HEK293T (cell line): ENCODE data around the gene GABRD.

Experiments
- CTCF ChIA-PET: fragments of 350-600 bp; formaldehyde crosslinking; extraction: SDS; loops from one replicate; lab custom pipeline; 2021; ENCODE audit warnings: antibody characterized with exemption, inconsistent platforms; lab: Yijun Ruan, JAX
- POLR2A ChIA-PET: fragments of 350-600 bp; formaldehyde crosslinking; extraction: SDS; loops from one replicate; lab custom pipeline; 2020; ENCODE audit warnings: antibody characterized with exemption, inconsistent platforms; lab: Yijun Ruan, JAX
- DNase-seq: peaks from one replicate; pipeline ENCODE4 v3.0.0; 2012; ENCODE audit warnings: mixed read lengths; ENCODE audit errors: extremely low spot score
- ARNT ChIP-seq: fragments of 450-650 bp; IDR thresholded peaks from 2 replicates; pipeline ENCODE4 v1.6.1; 2017; ENCODE audit warnings: mild to moderate bottlenecking
- BHLHE40 ChIP-seq: fragments of 450-650 bp; IDR thresholded peaks from 2 replicates; pipeline ENCODE4 v1.6.1; 2016; ENCODE audit warnings: mild to moderate bottlenecking, moderate library complexity, borderline replicate concordance
- CTBP1 ChIP-seq: fragments of 450-650 bp; IDR thresholded peaks from 2 replicates; pipeline ENCODE4 v1.6.1; 2016; ENCODE audit warnings: borderline replicate concordance
- ELF4 ChIP-seq: fragments of 450-650 bp; IDR thresholded peaks from 2 replicates; pipeline ENCODE4 v1.6.1; 2017; ENCODE audit warnings: antibody characterized with exemption
- FOXA1 ChIP-seq: fragments of 450-650 bp; IDR thresholded peaks from 2 replicates; pipeline ENCODE4 v1.6.1; 2016; ENCODE audit warnings: mild to moderate bottlenecking
- FOXK2 ChIP-seq: fragments of 450-650 bp; IDR thresholded peaks from 2 replicates; pipeline ENCODE4 v1.6.1; 2016; ENCODE audit warnings: mild to moderate bottlenecking
- FOXM1 ChIP-seq: fragments of 450-650 bp; IDR thresholded peaks from 2 replicates; pipeline ENCODE4 v1.6.1; 2017; ENCODE audit warnings: mild to moderate bottlenecking, borderline replicate concordance
- HDGF ChIP-seq: fragments of 450-650 bp; IDR thresholded peaks from 2 replicates; pipeline ENCODE4 v1.6.1; 2017; ENCODE audit warnings: antibody characterized with exemption, borderline replicate concordance
- L3MBTL2 ChIP-seq: fragments of 450-650 bp; conservative IDR thresholded peaks from 2 replicates; pipeline ENCODE4 v1.6.1; 2016; ENCODE audit warnings: mild to moderate bottlenecking
- LEF1 ChIP-seq: fragments of 450-650 bp; IDR thresholded peaks from 2 replicates; pipeline ENCODE4 v1.6.1; 2017; ENCODE audit warnings: mild to moderate bottlenecking, borderline replicate concordance
- NFRKB ChIP-seq: fragments of 450-650 bp; IDR thresholded peaks from 2 replicates; pipeline ENCODE4 v1.6.1; 2016; ENCODE audit warnings: mild to moderate bottlenecking, moderate library complexity
- SP1 ChIP-seq: fragments of 450-650 bp; IDR thresholded peaks from 2 replicates; pipeline ENCODE4 v1.6.1; 2017
- SUZ12 ChIP-seq: fragments of 450-650 bp; IDR thresholded peaks from 2 replicates; pipeline ENCODE4 v1.6.1; 2016; ENCODE audit warnings: mild to moderate bottlenecking
- TARDBP ChIP-seq: fragments of 450-650 bp; IDR thresholded peaks from 2 replicates; pipeline ENCODE4 v1.6.1; 2016
- ZNF384 ChIP-seq: fragments of 450-650 bp; IDR thresholded peaks from 2 replicates; pipeline ENCODE4 v1.6.1; 2016
- TF ChIP-seq, protein P1 (sequence below): fragments of 450-650 bp; IDR thresholded peaks from 2 replicates; pipeline ENCODE4 v1.6.1; 2016

GABRD gene

GRCh38 chr1:2022063-2022770 lies 3.1 kb downstream of the GABRD start:
- ChIA-PET CTCF (interaction anchor here (2.9 kb wide), 1 partner anchor 23 kb away, joined by 10 read pairs; no protein-coding TSS in a partner anchor), POLR2A (no interaction called here)

GRCh38 chr1:2023187-2023586 lies 4.0 kb downstream of the GABRD start:
- no peak for TF ChIP-seq HDGF
- TF ChIP-seq CTBP1 = no peak
- no peak for TF ChIP-seq ELF4
- no peak for TF ChIP-seq FOXM1
- CTCF ChIA-PET = interaction anchor here (2.9 kb wide), 1 partner anchor 22 kb away, joined by 10 read pairs; no protein-coding TSS in a partner anchor
- POLR2A ChIA-PET = no interaction called here
- DNase-seq = no peak

More at GRCh38 chr1:2022063-2022770, 3.1 kb downstream of the GABRD start:
- no peak for DNase-seq
- no peak for TF ChIP-seq SUZ12
- no peak for TF ChIP-seq L3MBTL2
- no peak for TF ChIP-seq CTBP1
- TF ChIP-seq HDGF = no peak
- TF ChIP-seq ARNT = no peak
- TF ChIP-seq ELF4 = no peak
- TF ChIP-seq BHLHE40 = no peak
- TF ChIP-seq SP1 = no peak
- TF ChIP-seq, protein P1, sequence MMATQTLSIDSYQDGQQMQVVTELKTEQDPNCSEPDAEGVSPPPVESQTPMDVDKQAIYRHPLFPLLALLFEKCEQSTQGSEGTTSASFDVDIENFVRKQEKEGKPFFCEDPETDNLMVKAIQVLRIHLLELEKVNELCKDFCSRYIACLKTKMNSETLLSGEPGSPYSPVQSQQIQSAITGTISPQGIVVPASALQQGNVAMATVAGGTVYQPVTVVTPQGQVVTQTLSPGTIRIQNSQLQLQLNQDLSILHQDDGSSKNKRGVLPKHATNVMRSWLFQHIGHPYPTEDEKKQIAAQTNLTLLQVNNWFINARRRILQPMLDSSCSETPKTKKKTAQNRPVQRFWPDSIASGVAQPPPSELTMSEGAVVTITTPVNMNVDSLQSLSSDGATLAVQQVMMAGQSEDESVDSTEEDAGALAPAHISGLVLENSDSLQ = no peak
- no peak for TF ChIP-seq FOXA1
- TF ChIP-seq ZNF384 = no peak
- TF ChIP-seq FOXM1 = no peak

- no peak for DNase-seq
- POLR2A ChIA-PET = no interaction called here
- CTCF ChIA-PET = no interaction called here
- TF ChIP-seq, protein P1 = no peak
- TF ChIP-seq BHLHE40 (no peak), L3MBTL2 (no peak), FOXK2 (no peak), NFRKB (no peak), HDGF (no peak), SP1 (no peak), LEF1 (no peak), SUZ12 (no peak)
Measured at GRCh38 chr1:2024451-2024850, 5.3 kb downstream of the GABRD start.

- CTCF ChIA-PET = no interaction called here
- no peak for TF ChIP-seq CTBP1
- no peak for TF ChIP-seq FOXK2
- TF ChIP-seq LEF1 = no peak
- TF ChIP-seq NFRKB = no peak
- TF ChIP-seq ELF4 = no peak
- TF ChIP-seq TARDBP = no peak
- TF ChIP-seq L3MBTL2 = no peak
- no peak for TF ChIP-seq SUZ12
- TF ChIP-seq ZNF384 = no peak
- TF ChIP-seq ARNT = no peak
- TF ChIP-seq FOXA1 = no peak
- TF ChIP-seq FOXM1 = no peak
- no peak for DNase-seq
- POLR2A ChIA-PET = no interaction called here
Measured at GRCh38 chr1:2024887-2025286, 5.7 kb downstream of the GABRD start.

GRCh38 chr1:2025491-2025981 lies 6.4 kb downstream of the GABRD start:
- CTCF ChIA-PET = no interaction called here
- DNase-seq = no peak
- TF ChIP-seq TARDBP = no peak
- TF ChIP-seq, protein P1 = no peak
- no peak for TF ChIP-seq HDGF
- TF ChIP-seq LEF1 = no peak
- TF ChIP-seq CTBP1 = no peak
- POLR2A ChIA-PET = no interaction called here

DNA sequence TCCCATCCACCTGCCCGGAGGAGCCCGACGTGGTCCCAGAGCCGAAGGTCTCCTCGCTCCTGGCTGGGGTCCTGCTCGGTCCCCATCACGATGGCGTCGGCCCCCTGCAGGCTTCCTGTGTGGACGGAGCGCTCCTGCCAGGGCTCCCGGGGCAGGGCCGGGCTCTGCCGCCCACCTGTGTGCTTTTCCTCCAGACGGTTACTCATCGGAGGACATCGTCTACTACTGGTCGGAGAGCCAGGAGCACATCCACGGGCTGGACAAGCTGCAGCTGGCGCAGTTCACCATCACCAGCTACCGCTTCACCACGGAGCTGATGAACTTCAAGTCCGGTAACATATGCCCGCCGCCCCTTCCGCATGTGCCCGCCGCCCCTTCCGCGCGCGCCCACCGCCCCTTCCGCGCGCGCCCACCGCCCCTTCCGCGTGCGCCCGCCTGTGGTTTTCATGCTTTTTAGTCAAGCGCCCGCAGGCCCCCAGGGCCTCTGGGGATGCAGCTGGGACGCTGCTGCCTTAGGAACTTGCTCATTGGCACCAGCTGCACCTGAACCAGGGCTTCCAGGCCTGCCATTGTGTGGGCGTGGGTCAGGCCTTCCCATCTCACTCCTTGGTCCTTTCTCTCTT lies 8.9 kb downstream of the GABRD start:
- TF ChIP-seq NFRKB (no peak), FOXK2 (no peak), FOXM1 (no peak)
- DNase-seq = no peak
- POLR2A ChIA-PET = no interaction called here
- CTCF ChIA-PET = interaction anchor here (0.5 to 1.2 kb wide), 2 partner anchors 16 to 92 kb away, joined by 3 to 4 read pairs; no protein-coding TSS in a partner anchor
